Muscle of arm (tissue), 12 donors: ENCODE measurements around the gene TRAF7. TPM values are rescaled to one million over a fixed set of nuclear protein-coding genes. Genes with fewer than 3 reads are reported as not detected.
"Not testable (repeated sequence)": the region's sequence is repeated elsewhere in the genome, so short reads cannot be mapped to it uniquely, and the experiment has no call there.

ENCODE experiments used
- DNase-seq: peaks from one replicate; pipeline ENCODE4 v3.0.0-alpha.2; 2013
- polyA plus RNA-seq, 12 donors: library from polyadenylated mRNA; unstranded; fragments of 120-200 nt; gene quantifications; one replicate each; pipeline ENCODE4 v1.2.1, GENCODE V29; 2013; ENCODE audit not compliant: insufficient read length in 12 of 12

The TRAF7 gene
- polyA plus RNA-seq, 12 donors, result 28.9 to 60.7 (median 45.0) TPM; not detected in 1

- no peak for DNase-seq
These were observed 42.2 kb downstream of the TRAF7 start for GRCh38 chr16:2197765-2198164.

- DNase-seq, result no peak
These were observed 42.7 kb downstream of the TRAF7 start for GRCh38 chr16:2198283-2198682.

GRCh38 chr16:2199095-2199494 is 43.5 kb downstream of the TRAF7 start:
- DNase-seq, result no peak

DNA sequence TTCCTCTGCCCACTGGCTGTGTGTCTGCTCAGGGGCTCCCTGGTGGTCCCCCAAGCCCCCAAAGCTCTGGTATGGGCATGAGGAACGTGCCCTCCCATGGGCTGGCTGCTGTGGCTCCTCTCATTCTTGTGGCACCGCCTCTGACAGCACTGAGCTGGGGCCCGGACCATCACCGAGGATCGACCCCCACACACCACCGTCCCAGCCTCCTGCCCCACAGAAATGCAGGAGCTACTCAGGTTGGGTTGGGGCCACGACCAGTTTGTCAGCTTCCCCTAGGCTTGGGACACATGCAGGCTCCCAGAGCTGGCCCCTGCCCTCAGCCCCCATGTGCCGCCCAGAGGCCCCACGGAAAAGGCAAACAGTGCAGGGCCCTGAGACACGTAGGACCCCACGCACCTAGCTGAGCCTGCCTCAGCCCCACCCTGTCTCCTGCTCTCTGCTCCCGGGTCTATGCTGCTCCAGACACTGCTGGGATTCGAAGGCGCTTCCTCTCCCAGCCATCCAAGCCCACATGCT is 44.1 kb downstream of the TRAF7 start:
- no peak for DNase-seq

DNA sequence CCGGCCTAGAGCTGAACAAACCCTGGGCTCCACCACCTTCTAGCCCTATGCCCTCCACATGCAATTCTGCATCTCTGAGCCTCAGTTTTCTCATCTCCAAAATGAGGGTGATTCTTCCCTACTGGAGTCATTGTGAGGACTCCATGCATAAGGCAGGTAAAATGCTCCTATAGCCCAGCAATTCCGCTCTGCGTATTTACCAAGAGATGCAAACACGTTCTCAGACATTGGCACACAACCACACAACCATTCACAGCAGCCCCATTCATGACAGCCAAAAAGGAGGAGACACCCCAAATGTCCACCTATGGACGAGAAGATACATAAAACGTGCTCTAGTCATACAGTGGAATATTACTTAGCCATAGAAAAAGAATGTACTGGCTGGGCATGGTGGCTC is 44.7 kb downstream of the TRAF7 start:
- no peak for DNase-seq

DNA sequence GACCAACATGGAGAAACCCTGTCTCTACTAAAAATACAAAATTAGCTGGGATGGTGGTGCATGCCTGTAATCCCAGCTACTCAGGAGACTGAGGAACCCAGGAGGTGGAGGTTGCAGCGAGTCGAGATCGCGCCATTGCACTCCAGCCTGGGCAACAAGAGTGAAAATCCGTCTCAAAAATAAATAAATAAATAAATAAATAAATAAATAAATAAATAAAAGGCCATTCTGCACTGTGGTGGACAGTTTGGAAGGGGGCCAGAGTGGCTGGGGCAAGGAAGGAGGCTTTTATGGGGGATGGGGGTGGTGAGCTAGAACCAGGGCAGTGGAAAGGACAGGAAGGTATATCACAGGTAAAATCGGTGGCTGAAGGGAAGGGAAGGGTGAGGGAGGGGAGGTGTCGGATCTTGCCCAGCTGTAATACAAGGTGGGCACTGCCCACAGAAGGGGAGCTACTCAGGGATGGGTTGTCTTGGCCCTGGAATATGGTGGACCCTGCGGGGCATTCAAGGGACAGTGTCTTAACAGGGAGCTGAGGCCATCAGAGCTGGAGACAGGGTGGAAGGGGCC is 47.6 kb downstream of the TRAF7 start:
- DNase-seq, result not testable (repeated sequence)

DNA sequence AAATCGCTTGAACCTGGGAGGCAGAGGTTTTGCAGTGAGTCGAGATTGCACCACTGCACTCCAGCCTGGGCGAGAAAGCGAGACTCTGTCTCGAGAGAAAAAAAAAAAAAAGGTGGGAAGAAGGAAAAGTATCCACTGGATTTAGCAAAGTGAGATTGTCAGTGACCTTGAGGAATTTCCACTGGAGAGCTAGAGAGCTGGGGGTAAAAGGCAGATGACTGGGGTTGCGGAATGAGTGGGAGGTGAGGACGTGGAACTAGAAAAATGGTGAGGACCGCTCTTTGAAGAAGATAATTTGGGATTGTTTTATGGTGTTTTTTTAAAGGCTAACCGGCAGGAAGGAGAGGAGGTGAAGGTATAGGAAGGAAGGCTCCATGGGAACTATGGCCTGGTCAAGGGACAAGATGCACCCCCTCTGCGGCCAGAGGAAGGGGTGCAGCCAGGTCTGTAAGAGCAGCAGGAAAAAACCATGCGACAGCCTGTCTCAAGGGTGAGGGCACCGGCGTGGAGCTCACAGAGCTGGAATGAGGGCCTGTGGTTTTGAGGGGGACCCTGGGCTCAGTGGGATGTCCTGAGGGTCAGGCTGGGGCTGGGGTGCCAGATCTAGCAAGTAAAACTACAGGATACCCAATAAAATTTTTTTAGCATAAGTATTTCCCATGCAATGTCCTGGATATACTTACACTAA is 49.0 kb downstream of the TRAF7 start:
- DNase-seq, result no peak

- peak; percentile 94 for DNase-seq
These were observed 49.8 kb downstream of the TRAF7 start, which contains the start of gene MLST8 for GRCh38 chr16:2205104-2205966. Gene MLST8, plus strand, starts transcription at chr16:2205454. Its CDS starts 632 bp downstream, at chr16:2206086.

DNA sequence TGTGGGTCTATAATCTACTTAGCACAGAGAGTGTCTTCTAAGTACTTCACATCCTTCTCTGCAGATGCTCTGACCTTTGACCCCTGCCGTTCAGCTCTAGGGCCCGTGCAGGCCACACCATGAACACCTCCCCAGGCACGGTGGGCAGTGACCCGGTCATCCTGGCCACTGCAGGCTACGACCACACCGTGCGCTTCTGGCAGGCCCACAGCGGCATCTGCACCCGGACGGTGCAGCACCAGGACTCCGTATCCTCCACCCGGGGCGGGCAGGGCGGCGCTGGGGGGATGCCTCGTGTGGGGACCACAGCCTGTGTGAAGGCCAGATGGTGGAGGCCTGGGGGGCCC is 50.4 kb downstream of the TRAF7 start:
- no peak for DNase-seq

GRCh38 chr16:2206420-2206779 is 50.8 kb downstream of the TRAF7 start:
- DNase-seq, result no peak

DNA sequence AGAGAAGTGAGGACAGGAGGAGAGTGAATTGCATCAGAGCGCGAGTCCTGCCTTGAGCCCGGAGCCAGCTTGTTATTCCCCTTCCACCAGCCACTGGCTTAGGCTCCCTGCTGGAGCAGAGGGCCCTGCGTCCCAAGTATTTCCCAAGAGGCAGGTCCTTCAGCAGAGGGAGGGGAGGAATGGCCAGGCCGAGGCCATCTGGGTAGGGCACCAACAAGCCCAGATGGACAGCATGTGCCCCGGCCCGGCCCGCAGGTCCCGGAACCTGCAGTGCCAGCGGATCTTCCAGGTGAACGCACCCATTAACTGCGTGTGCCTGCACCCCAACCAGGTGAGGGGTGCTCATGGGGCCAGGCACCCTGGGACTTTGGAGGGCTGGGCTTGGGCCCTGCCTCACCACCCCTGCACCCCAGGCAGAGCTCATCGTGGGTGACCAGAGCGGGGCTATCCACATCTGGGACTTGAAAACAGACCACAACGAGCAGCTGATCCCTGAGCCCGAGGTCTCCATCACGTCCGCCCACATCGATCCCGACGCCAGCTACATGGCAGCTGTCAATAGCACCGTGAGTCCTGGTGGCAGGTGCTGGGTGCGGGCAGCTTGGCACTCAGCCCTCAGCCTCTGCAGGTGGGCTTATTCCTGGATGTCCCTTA is 51.3 kb downstream of the TRAF7 start:
- no peak for DNase-seq

GRCh38 chr16:2207872-2208271 is 52.3 kb downstream of the TRAF7 start:
- DNase-seq, result no peak

DNA sequence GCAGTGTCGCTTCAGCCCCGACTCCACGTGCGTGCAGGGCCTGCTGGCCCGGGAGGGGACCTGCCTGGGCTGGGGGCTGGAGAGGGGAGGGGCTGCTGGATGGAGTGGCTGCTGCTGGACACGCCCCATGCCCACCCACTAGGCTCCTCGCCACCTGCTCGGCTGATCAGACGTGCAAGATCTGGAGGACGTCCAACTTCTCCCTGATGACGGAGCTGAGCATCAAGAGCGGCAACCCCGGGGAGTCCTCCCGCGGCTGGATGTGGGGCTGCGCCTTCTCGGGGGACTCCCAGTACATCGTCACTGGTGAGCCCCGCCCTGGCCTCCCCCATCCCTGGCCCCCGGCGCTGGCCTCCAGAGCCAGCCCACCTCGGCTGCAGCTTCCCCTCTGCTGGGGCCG is 52.7 kb downstream of the TRAF7 start:
- no peak for DNase-seq

DNA sequence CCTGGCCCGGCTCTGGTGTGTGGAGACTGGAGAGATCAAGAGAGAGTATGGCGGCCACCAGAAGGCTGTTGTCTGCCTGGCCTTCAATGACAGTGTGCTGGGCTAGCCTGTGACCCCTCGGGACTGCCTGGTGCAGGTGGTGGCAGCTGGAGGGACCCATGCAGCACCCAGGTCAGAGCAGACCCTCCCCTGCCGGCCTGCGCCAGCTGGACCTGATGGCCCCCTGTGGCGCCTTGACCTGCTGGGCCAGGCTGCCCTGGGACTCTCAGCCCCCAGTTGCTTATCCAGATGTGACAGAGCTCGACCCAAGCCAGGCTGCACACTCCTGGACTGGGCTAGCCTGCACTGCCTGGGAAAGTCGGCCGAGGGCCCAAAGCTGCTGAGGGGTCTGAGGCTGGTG is 53.2 kb downstream of the TRAF7 start:
- DNase-seq, result no peak

- no peak for DNase-seq
These were observed 53.9 kb downstream of the TRAF7 start for GRCh38 chr16:2209258-2210008.

GRCh38 chr16:2210009-2210332 is 54.4 kb downstream of the TRAF7 start:
- DNase-seq, result no peak

DNA sequence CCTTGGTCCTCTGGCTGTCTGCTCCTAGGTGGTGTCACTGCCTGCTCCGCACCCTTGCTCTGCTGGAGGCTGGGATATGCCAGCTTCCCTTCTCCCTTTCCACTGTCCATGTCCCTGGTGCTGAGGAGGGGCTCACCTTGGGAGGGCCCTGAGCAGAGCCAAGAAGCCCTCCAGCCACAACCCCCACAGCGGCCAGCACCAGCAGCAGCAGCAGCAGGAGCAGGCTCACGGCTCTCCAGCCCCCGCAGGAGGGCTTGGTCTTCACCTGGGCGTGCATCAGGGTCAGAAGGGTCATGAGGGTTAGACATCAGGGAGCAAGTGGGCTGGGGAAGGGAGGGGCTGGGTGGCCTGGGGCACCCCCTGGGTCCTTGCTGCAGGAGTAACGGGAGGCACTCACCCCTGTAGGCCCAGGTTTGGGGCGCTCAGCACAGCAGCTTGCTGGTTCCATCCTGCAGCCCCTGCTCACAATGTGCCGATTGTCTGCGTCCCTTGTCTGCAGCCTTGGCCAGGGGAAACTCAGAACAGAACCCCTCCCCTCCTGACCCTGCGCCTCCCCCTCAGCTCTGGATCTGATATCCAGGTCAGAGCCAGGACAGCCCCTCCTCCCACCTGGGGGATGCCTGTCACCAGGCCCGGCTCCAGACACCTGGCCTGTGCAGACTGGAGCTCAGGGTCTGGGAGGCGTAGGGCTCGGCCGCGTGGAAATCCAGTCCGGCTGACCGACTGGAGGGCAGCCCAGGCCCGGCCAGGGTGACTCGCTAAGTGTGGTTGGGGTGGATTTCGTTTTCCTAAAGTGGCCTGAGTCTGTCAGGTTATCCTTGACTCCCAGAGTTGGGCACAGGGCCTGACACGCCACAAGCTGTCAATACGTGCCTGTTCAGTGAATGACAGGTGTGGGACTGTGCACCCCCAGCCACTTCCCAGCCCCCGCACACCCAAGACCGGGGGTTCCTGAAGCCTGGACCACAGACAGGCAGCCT is 55.1 kb downstream of the TRAF7 start, which contains the start of gene BRICD5:
BRICD5 (minus strand) TSS at position 478 of the 980 bp plus-strand sequence; CDS start at position 448, 30 bp downstream.
- no peak for DNase-seq

DNA sequence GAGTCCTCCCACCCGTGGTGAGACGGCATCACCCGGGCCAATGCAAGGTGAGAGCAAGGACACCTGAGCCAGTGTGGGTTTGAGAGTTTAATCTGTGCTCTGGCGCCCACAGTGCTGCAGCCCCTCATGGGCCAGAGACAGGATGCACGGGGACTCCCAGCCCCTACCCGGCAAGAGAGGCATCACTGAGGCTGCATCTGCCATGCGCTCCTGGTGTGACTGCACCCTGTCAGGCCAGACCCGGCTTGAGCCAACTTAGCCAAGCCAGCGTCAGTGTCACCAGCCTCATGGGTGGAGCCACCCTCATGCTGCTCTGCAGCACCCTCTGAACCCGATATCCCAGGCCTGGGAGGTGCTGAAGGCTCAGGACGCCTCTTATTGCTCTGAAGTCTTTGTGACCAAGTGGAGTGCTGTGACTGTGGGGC is 56.4 kb downstream of the TRAF7 start:
- DNase-seq, result no peak

DNA sequence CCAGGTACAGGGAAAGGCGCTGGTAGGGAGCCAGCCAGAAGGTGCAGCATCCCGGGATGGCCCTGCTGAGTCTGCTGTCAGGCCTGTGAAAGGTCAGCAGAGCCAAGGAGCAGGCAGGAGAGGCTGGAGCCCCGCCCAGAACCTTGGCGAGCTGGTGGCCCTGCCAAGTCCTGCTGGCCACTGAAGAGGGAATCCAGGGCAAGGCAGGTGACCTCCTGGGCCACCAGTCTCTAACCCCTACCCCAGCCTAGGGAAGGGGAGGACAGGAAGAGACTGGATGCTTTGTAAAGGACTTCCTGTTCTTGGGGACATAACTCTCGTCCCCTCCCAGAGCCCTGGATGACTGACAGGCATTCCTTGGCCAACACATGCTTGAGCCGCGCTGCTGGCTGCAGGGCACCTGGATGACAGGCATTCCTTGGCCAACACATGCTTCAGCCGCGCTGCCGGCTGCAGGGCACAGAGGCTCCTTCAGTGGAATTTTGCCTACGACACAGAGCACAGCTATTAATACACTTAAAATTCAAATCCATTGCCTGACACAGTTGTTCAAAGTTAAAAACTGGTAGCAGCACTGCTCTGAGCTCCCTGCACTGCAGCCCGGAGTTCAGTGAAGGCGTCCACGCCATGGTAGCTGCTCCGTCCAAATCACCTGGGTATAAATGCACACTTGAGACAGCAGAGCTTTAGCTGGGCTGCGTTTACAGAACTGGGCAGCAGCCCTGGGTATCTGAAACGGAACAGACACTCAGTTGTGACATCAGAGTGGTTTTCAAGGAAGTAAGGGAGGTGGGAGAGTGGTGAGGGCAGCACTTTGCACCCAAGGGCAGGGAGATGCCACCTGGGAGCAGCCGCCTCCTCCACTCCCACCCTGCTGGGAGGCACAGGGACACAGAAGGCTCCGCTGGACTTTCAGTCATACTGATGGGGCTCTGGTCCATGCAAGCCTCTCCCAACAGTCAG is 57.1 kb downstream of the TRAF7 start:
- no peak for DNase-seq
